ENCODE results near the gene KRTAP4-5.
"Not testable (repeated sequence)": the region's sequence is repeated elsewhere in the genome, so short reads cannot be mapped to it uniquely, and the experiment has no call there.

The KRTAP4-5 gene

GRCh38 chr17:41149652-41149985, at the start of gene KRTAP4-5:
Gene KRTAP4-5, minus strand, starts transcription at chr17:41149825. Its CDS starts 58 bp downstream, at chr17:41149767.
- no peak for DNase-seq (ENCODE audit: low read depth)
- TF ChIP-seq MAX (IDR thresholded peaks at IDR 0.05; ENCODE audit: low read depth, low read length): no peak
- no peak for TF ChIP-seq CTCF (IDR thresholded peaks at IDR 0.05; ENCODE audit: low read depth, low read length)
- TF ChIP-seq MYC (IDR thresholded peaks at IDR 0.05; ENCODE audit: low read depth, low read length): no peak
- TF ChIP-seq POLR2A (IDR thresholded peaks at IDR 0.05; ENCODE audit: extremely low read depth, insufficient read length): no peak
- no peak within 1 kb of the TSS for H3K4me3 ChIP-seq (ENCODE audit: low read depth, low read length)

GRCh38 chr17:41196068-41196467, 46.4 kb upstream of the KRTAP4-5 start:
- H3K4me3 ChIP-seq (ENCODE audit: low read depth, low read length): no peak overlapping the region
- DNase-seq (ENCODE audit: low read depth): no peak
- TF ChIP-seq CTCF (IDR thresholded peaks at IDR 0.05; ENCODE audit: low read depth, low read length): no peak

GRCh38 chr17:41190328-41190727, 40.7 kb upstream of the KRTAP4-5 start:
- DNase-seq (ENCODE audit: low read depth): no peak

GRCh38 chr17:41189837-41190318, 40.3 kb upstream of the KRTAP4-5 start, which contains the start of gene KRTAP9-1:
Gene KRTAP9-1, plus strand, starts transcription at chr17:41189887. Its CDS starts 0 bp downstream, at chr17:41189887.
- not testable (repeated sequence) for H3K4me3 ChIP-seq (ENCODE audit: low read depth, low read length); DNase-seq (ENCODE audit: low read depth)

More at GRCh38 chr17:41190328-41190727, 40.7 kb upstream of the KRTAP4-5 start:
- no peak for TF ChIP-seq POLR2A (IDR thresholded peaks at IDR 0.05; ENCODE audit: extremely low read depth, insufficient read length)
- no peak overlapping the region for H3K4me3 ChIP-seq (ENCODE audit: low read depth, low read length)

- no peak overlapping the region for H3K4me3 ChIP-seq (ENCODE audit: low read depth, low read length)
- TF ChIP-seq MAX (IDR thresholded peaks at IDR 0.05; ENCODE audit: low read depth, low read length) (no peak), POLR2A (IDR thresholded peaks at IDR 0.05; ENCODE audit: extremely low read depth, insufficient read length) (no peak)
- no peak for DNase-seq (ENCODE audit: low read depth)
Measured at GRCh38 chr17:41186872-41187271, 37.2 kb upstream of the KRTAP4-5 start.

GRCh38 chr17:41185001-41185400, 35.4 kb upstream of the KRTAP4-5 start:
- DNase-seq (ENCODE audit: low read depth): no peak
- no peak for TF ChIP-seq MYC (IDR thresholded peaks at IDR 0.05; ENCODE audit: low read depth, low read length)
- TF ChIP-seq CTCF (IDR thresholded peaks at IDR 0.05; ENCODE audit: low read depth, low read length): no peak
- no peak for TF ChIP-seq MAX (IDR thresholded peaks at IDR 0.05; ENCODE audit: low read depth, low read length)
- no peak overlapping the region for H3K4me3 ChIP-seq (ENCODE audit: low read depth, low read length)

GRCh38 chr17:41184480-41184961, 34.9 kb upstream of the KRTAP4-5 start, which contains the start of gene KRTAP4-1:
Gene KRTAP4-1, minus strand, starts transcription at chr17:41184911. Its CDS starts 57 bp downstream, at chr17:41184854.
- no peak for DNase-seq (ENCODE audit: low read depth)
- no peak within 1 kb of the TSS for H3K4me3 ChIP-seq (ENCODE audit: low read depth, low read length)
- TF ChIP-seq CTCF (IDR thresholded peaks at IDR 0.05; ENCODE audit: low read depth, low read length) (no peak), MYC (IDR thresholded peaks at IDR 0.05; ENCODE audit: low read depth, low read length) (no peak), POLR2A (IDR thresholded peaks at IDR 0.05; ENCODE audit: extremely low read depth, insufficient read length) (no peak), MAX (IDR thresholded peaks at IDR 0.05; ENCODE audit: low read depth, low read length) (no peak)
